ENCODE results near the gene IQGAP2.

- TF ChIP-seq CTCF (IDR thresholded peaks at IDR 0.05; ENCODE audit: insufficient read depth, low read length, poor library complexity, severe bottlenecking) (no peak), EZH2phosphoT487 (conservative IDR thresholded peaks at IDR 0.05; ENCODE audit: low read length) (no peak)
These were observed 111.2 kb downstream of the IQGAP2 start for GRCh38 chr5:76514292-76514691.

Data from SU-DHL-6 (cell line).